Adrenal gland (tissue), 5 donors: Measurements from ENCODE around the gene PHLDB1.

Source experiments
- POLR2A ChIP-seq, 2 donors: fragments of 450-650 bp; IDR thresholded peaks; one replicate each; pipeline ENCODE4 v1.6.1; 2017; ENCODE audit warnings: antibody characterized with exemption in 2 of 2, mild to moderate bottlenecking in 2 of 2, moderate library complexity in 1 of 2
- TF ChIP-seq, protein P1 (sequence below), 6 experiments: fragments of 450-650 bp in 4 of 6; fragments of 200-600 bp in 2 of 6; sonication (generic) in 1 of 6; IDR thresholded peaks; 1 replicate in 5 of 6; 2 replicates in 1 of 6; pipeline versions ENCODE4 v1.5.1 to v1.8.0; 2016 to 2021; ENCODE audit warnings: antibody characterized with exemption in 6 of 6, mild to moderate bottlenecking in 2 of 6, moderate library complexity in 1 of 6
- donor health status: DM: no; HTN: no; CAD: no.

DNA sequence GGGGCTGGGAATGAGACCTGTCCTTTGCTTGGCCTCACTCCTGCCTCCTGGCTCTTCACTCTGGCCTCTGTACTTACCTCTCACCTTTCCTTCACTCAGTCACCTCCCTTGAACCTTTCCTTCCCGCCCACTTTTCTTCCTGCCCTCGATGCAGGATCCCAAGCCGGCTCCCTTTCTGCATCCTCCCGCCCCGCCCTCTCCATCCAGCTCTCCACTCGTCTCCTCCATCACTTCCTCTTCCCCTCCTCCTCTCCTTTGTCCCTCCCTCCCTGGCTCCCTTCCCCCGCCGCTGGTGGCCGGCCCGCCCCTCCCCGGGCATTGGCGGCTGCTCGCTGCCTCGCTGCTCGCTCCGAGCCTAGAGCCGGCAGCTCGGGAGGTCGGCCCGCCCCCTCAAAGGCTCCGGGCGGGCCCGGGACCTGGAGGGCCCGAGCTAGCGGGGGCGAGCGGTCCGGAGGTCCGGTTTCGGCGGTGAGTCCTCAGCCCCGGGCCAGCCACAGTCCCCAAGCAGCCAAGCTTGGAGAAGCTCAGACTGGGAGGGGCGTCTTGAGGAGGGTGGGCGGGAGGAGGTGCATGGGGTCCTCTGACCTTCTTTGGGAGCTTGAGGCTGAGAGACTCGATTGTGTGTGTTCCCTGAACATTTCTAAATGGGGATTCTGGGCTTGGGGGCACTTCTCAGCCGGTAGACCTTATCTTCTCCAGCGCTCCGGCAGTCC, 13.8 kb downstream of the PHLDB1 start:
- peak; percentile 44 to 67 for TF ChIP-seq POLR2A (IDR thresholded peaks at IDR 0.05)
- TF ChIP-seq, protein P1, sequence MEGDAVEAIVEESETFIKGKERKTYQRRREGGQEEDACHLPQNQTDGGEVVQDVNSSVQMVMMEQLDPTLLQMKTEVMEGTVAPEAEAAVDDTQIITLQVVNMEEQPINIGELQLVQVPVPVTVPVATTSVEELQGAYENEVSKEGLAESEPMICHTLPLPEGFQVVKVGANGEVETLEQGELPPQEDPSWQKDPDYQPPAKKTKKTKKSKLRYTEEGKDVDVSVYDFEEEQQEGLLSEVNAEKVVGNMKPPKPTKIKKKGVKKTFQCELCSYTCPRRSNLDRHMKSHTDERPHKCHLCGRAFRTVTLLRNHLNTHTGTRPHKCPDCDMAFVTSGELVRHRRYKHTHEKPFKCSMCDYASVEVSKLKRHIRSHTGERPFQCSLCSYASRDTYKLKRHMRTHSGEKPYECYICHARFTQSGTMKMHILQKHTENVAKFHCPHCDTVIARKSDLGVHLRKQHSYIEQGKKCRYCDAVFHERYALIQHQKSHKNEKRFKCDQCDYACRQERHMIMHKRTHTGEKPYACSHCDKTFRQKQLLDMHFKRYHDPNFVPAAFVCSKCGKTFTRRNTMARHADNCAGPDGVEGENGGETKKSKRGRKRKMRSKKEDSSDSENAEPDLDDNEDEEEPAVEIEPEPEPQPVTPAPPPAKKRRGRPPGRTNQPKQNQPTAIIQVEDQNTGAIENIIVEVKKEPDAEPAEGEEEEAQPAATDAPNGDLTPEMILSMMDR (IDR thresholded peaks at IDR 0.05): no peak
